Muscle layer of duodenum (tissue), 2 donors: Measurements from ENCODE around the gene ZNF846.
"Not testable (repeated sequence)": the region's sequence is repeated elsewhere in the genome, so short reads cannot be mapped to it uniquely, and the experiment has no call there.

Experiments
- H3K27ac ChIP-seq: one replicate; pipeline ENCODE4 v1.7.0; 2013; ENCODE audit warnings: mild to moderate bottlenecking, low read length
- H3K27me3 ChIP-seq: one replicate; pipeline ENCODE4 v1.7.0; 2013; ENCODE audit warnings: low read depth, mild to moderate bottlenecking, control low read depth, low read length
- H3K36me3 ChIP-seq, 2 donors: one replicate each; pipeline ENCODE4 v1.7.0; 2013; ENCODE audit warnings: low read length in 2 of 2, control low read depth in 1 of 2, mild to moderate bottlenecking in 1 of 2; ENCODE audit not compliant: insufficient read depth in 2 of 2, control insufficient read depth in 1 of 2
- H3K4me1 ChIP-seq, 2 donors: one replicate each; pipeline ENCODE4 v1.7.0; 2013; ENCODE audit warnings: low read length in 2 of 2, mild to moderate bottlenecking in 2 of 2, control low read depth in 1 of 2, moderate library complexity in 1 of 2; ENCODE audit not compliant: insufficient read depth in 2 of 2, control insufficient read depth in 1 of 2
- H3K4me3 ChIP-seq, 2 donors: one replicate each; pipeline ENCODE4 v1.7.0; 2013; ENCODE audit warnings: low read length in 2 of 2, low read depth in 1 of 2, mild to moderate bottlenecking in 1 of 2
- H3K9me3 ChIP-seq, 2 donors: one replicate each; pipeline ENCODE4 v1.7.0; 2013; ENCODE audit warnings: low read length in 2 of 2, control low read depth in 1 of 2, mild to moderate bottlenecking in 1 of 2; ENCODE audit not compliant: control insufficient read depth in 1 of 2
- donor health status: healthy.

The ZNF846 gene

GRCh38 chr19:9757544-9758501, 10.7 kb downstream of the ZNF846 start:
- H3K27ac ChIP-seq = no peak overlapping the region
- H3K4me3 ChIP-seq = peak overlapping the region; percentile 0 to 52
- H3K4me1 ChIP-seq = no peaks in the 10 kb centered on the region
- peaks cover 22 to 28% of the 10 kb centered on the region in 2 donors for H3K9me3 ChIP-seq
- no peaks in the 10 kb centered on the region for H3K27me3 ChIP-seq
- H3K36me3 ChIP-seq = peaks cover 24 to 62% of the 10 kb centered on the region in 2 donors

- Histone ChIP-seq H3K4me3 (no peak overlapping the region), H3K27me3 (no peaks in the 10 kb centered on the region), H3K9me3 (peaks cover 14 to 23% of the 10 kb centered on the region in 2 donors), H3K27ac (no peak overlapping the region), H3K4me1 (no peaks in the 10 kb centered on the region), H3K36me3 (peaks cover 6 to 23% of the 10 kb centered on the region in 2 donors)
Observed at GRCh38 chr19:9752701-9753443, 15.7 kb downstream of the ZNF846 start.

- no peaks in the 10 kb centered on the region for H3K4me1 ChIP-seq
- no peak overlapping the region for H3K4me3 ChIP-seq
- H3K27me3 ChIP-seq = no peaks in the 10 kb centered on the region
- H3K27ac ChIP-seq = no peak overlapping the region
- H3K9me3 ChIP-seq = peaks cover 2 to 12% of the 10 kb centered on the region in 2 donors
- H3K36me3 ChIP-seq = peaks cover 0 to 9% of the 10 kb centered on the region in 2 donors
Observed at GRCh38 chr19:9751446-9751845, 17.1 kb downstream of the ZNF846 start.

GRCh38 chr19:9741476-9742171, 26.9 kb downstream of the ZNF846 start:
- Histone ChIP-seq H3K4me3 (no peak overlapping the region), H3K27me3 (no peaks in the 10 kb centered on the region), H3K27ac (no peak overlapping the region), H3K9me3 (no peaks in the 10 kb centered on the region), H3K36me3 (peaks cover 0 to 15% of the 10 kb centered on the region in 2 donors), H3K4me1 (no peaks in the 10 kb centered on the region)

- Histone ChIP-seq H3K4me1 (no peaks in the 10 kb centered on the region), H3K4me3 (no peak overlapping the region), H3K9me3 (peaks cover 0 to 5% of the 10 kb centered on the region in 2 donors), H3K27ac (no peak overlapping the region), H3K36me3 (peaks cover 0 to under 1% of the 10 kb centered on the region in 2 donors), H3K27me3 (no peaks in the 10 kb centered on the region)
Observed at GRCh38 chr19:9735986-9736385, 32.6 kb downstream of the ZNF846 start.

- not testable (repeated sequence) for H3K9me3 ChIP-seq, H3K4me1 ChIP-seq, H3K27ac ChIP-seq, H3K4me3 ChIP-seq, H3K27me3 ChIP-seq, H3K36me3 ChIP-seq
Observed at GRCh38 chr19:9730056-9730455, 38.5 kb downstream of the ZNF846 start.

- H3K4me1 ChIP-seq = no peaks in the 10 kb centered on the region
- H3K9me3 ChIP-seq = peaks cover 0 to 7% of the 10 kb centered on the region in 2 donors
- H3K27ac ChIP-seq = no peak overlapping the region
- no peaks in the 10 kb centered on the region for H3K27me3 ChIP-seq
- H3K36me3 ChIP-seq = no peaks in the 10 kb centered on the region
- no peak overlapping the region for H3K4me3 ChIP-seq
Observed at GRCh38 chr19:9729162-9729561, 39.4 kb downstream of the ZNF846 start.

GRCh38 chr19:9727644-9728043, 40.9 kb downstream of the ZNF846 start:
- Histone ChIP-seq H3K36me3 (no peaks in the 10 kb centered on the region), H3K27ac (no peak overlapping the region), H3K4me3 (no peak overlapping the region), H3K9me3 (peaks cover 0 to 9% of the 10 kb centered on the region in 2 donors), H3K4me1 (no peaks in the 10 kb centered on the region), H3K27me3 (no peaks in the 10 kb centered on the region)

- H3K27ac ChIP-seq, H3K27me3 ChIP-seq, H3K36me3 ChIP-seq, H3K4me3 ChIP-seq, H3K4me1 ChIP-seq, H3K9me3 ChIP-seq: not testable (repeated sequence)
Observed at GRCh38 chr19:9725508-9726201, 42.9 kb downstream of the ZNF846 start.

- no peak overlapping the region for H3K4me3 ChIP-seq
- no peak overlapping the region for H3K27ac ChIP-seq
- H3K36me3 ChIP-seq = no peaks in the 10 kb centered on the region
- H3K27me3 ChIP-seq = no peaks in the 10 kb centered on the region
- H3K9me3 ChIP-seq = peaks cover 0 to 9% of the 10 kb centered on the region in 2 donors
- H3K4me1 ChIP-seq = no peaks in the 10 kb centered on the region
Observed at GRCh38 chr19:9724157-9724556, 44.4 kb downstream of the ZNF846 start.
